ENCODE measurements around the gene TCF4. TPM values are rescaled to one million over a fixed set of nuclear protein-coding genes. Genes with fewer than 3 reads are reported as not detected.

Gene TCF4
- total RNA-seq, 2 donors from 2014 or later, result 31.6 to 34.0 TPM

GRCh38 chr18:55593888-55594287, 5.9 kb upstream of the TCF4 start:
- ATAC-seq, result no peak
- H3K36me3 ChIP-seq (replicated peaks in 1 of 2; ENCODE audit: insufficient read depth in 1 of 2, low read depth in 2 of 2), result no peaks in the 10 kb centered on the region
- DNase-seq, result no peak
- H3K9me3 ChIP-seq, result no peaks in the 10 kb centered on the region
- H3K27me3 ChIP-seq, result no peaks in the 10 kb centered on the region
- no peaks in the 10 kb centered on the region for H3K4me1 ChIP-seq
- H3K27ac ChIP-seq, result no peak overlapping the region
- TF ChIP-seq POLR2A (IDR thresholded peaks at IDR 0.05) (no peak), CTCF (IDR thresholded peaks at IDR 0.05) (no peak)
- intact Hi-C loops (cut with DNase I), result no loop called here
- WGBS, 2 donors, result 80 to 84% methylated on average over 2 of the region's 2 CpGs
- H3K4me3 ChIP-seq, result no peak overlapping the region

- 63 to 68% methylated on average over 4 of the region's 4 CpGs for WGBS, 2 donors
- Histone ChIP-seq H3K36me3 (replicated peaks in 1 of 2; ENCODE audit: insufficient read depth in 1 of 2, low read depth in 2 of 2) (no peaks in the 10 kb centered on the region), H3K27ac (no peak overlapping the region), H3K9me3 (no peaks in the 10 kb centered on the region), H3K27me3 (no peaks in the 10 kb centered on the region), H3K4me3 (no peak overlapping the region), H3K4me1 (no peaks in the 10 kb centered on the region)
- ATAC-seq (no peak), DNase-seq (no peak)
- TF ChIP-seq POLR2A (IDR thresholded peaks at IDR 0.05), result no peak
- no peak for TF ChIP-seq CTCF (IDR thresholded peaks at IDR 0.05)
- intact Hi-C loops (cut with DNase I), result no loop called here
These were observed 4.6 kb upstream of the TCF4 start for GRCh38 chr18:55592572-55592971.

GRCh38 chr18:55592106-55592505, 4.1 kb upstream of the TCF4 start:
- 50 to 70% methylated on average over 1 of the region's 1 CpG for WGBS, 2 donors
- H3K9me3 ChIP-seq, result no peaks in the 10 kb centered on the region
- H3K27me3 ChIP-seq, result no peaks in the 10 kb centered on the region
- H3K4me3 ChIP-seq, result no peak overlapping the region
- TF ChIP-seq CTCF (IDR thresholded peaks at IDR 0.05) (no peak), POLR2A (IDR thresholded peaks at IDR 0.05) (no peak)
- DNase-seq (no peak), ATAC-seq (no peak)
- intact Hi-C loops (cut with DNase I), result no loop called here
- no peaks in the 10 kb centered on the region for H3K4me1 ChIP-seq
- no peak overlapping the region for H3K27ac ChIP-seq
- no peaks in the 10 kb centered on the region for H3K36me3 ChIP-seq (replicated peaks in 1 of 2; ENCODE audit: insufficient read depth in 1 of 2, low read depth in 2 of 2)

- Histone ChIP-seq H3K4me1 (no peaks in the 10 kb centered on the region), H3K36me3 (replicated peaks in 1 of 2; ENCODE audit: insufficient read depth in 1 of 2, low read depth in 2 of 2) (no peaks in the 10 kb centered on the region), H3K27me3 (no peaks in the 10 kb centered on the region), H3K4me3 (peak overlapping the region; percentile 4 to 40), H3K27ac (peak overlapping the region; percentile 10 to 83 (median 62)), H3K9me3 (no peaks in the 10 kb centered on the region)
- DNase-seq, result peak; percentile 95 to 97 (median 96)
- 2 to 4% methylated on average over 18 to 37 of the region's 37 CpGs for WGBS, 2 donors
- intact Hi-C loops (cut with DNase I), result no loop called here
- peak; percentile 98 for ATAC-seq
- no peak for TF ChIP-seq CTCF (IDR thresholded peaks at IDR 0.05)
- peak; percentile 44 to 83 (median 80) for TF ChIP-seq POLR2A (IDR thresholded peaks at IDR 0.05)
These were observed 1.8 kb upstream of the TCF4 start for GRCh38 chr18:55589625-55590291.
